Panc1 (cell line): ENCODE measurements around the gene ADAR.

ENCODE experiments used
- POLR2AphosphoS5 ChIP-seq: IDR thresholded peaks from 2 replicates; pipeline ENCODE4 v1.6.1; 2012; ENCODE audit warnings: mild to moderate bottlenecking, low read depth, low read length, moderate library complexity
- SIN3A ChIP-seq: IDR thresholded peaks from 2 replicates; pipeline ENCODE4 v1.6.1; 2012; ENCODE audit warnings: low read depth, mild to moderate bottlenecking, low read length, moderate library complexity, borderline replicate concordance; ENCODE audit not compliant: insufficient read depth
- TF ChIP-seq, protein P1 (sequence below): fragments of 450-650 bp; IDR thresholded peaks from 2 replicates; pipeline ENCODE4 v1.5.1; 2017; ENCODE audit warnings: mild to moderate bottlenecking
- TF ChIP-seq, protein P2 (sequence below), 2 experiments: IDR thresholded peaks; 2 replicates each; pipeline ENCODE4 v1.6.1; 2011 to 2012; ENCODE audit warnings: low read depth in 2 of 2, control low read depth in 1 of 2, low read length in 1 of 2, mild to moderate bottlenecking in 1 of 2, moderate library complexity in 1 of 2; ENCODE audit not compliant: insufficient read depth in 1 of 2

DNA sequence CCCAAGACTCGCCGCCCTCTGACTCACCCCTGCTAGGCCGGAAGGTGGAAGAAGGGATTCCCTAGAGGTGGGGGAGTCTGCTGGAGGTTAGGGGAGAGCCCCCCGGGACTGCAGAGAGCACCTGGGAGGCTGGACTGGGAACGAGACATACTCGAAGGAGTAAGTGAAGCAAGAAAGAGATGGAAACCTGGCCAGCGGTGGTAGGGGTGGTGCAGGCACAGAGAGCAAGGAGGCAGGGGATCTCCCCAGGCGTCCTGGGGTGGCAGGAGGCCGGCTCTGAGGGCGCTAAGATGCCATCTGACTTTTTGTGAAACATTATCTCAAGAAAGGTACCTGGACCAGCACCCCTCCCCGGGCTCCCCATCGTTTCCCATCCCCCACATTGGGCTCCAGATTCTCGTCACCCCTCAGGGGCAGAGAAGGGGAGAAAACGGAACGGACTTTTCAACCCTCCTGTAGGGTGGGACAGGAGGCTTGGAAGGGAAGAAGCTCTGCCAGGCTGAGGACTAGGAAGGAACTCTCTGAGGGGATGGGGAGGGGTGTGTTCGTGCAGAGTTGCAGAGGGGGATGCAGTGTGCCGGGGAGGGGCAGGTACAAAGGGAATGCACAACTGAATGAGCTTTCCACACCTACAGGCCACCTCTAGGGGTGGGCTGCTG is 39.7 kb downstream of the ADAR start:
- TF ChIP-seq, protein P1, sequence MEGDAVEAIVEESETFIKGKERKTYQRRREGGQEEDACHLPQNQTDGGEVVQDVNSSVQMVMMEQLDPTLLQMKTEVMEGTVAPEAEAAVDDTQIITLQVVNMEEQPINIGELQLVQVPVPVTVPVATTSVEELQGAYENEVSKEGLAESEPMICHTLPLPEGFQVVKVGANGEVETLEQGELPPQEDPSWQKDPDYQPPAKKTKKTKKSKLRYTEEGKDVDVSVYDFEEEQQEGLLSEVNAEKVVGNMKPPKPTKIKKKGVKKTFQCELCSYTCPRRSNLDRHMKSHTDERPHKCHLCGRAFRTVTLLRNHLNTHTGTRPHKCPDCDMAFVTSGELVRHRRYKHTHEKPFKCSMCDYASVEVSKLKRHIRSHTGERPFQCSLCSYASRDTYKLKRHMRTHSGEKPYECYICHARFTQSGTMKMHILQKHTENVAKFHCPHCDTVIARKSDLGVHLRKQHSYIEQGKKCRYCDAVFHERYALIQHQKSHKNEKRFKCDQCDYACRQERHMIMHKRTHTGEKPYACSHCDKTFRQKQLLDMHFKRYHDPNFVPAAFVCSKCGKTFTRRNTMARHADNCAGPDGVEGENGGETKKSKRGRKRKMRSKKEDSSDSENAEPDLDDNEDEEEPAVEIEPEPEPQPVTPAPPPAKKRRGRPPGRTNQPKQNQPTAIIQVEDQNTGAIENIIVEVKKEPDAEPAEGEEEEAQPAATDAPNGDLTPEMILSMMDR: no peak
- TF ChIP-seq, protein P2, sequence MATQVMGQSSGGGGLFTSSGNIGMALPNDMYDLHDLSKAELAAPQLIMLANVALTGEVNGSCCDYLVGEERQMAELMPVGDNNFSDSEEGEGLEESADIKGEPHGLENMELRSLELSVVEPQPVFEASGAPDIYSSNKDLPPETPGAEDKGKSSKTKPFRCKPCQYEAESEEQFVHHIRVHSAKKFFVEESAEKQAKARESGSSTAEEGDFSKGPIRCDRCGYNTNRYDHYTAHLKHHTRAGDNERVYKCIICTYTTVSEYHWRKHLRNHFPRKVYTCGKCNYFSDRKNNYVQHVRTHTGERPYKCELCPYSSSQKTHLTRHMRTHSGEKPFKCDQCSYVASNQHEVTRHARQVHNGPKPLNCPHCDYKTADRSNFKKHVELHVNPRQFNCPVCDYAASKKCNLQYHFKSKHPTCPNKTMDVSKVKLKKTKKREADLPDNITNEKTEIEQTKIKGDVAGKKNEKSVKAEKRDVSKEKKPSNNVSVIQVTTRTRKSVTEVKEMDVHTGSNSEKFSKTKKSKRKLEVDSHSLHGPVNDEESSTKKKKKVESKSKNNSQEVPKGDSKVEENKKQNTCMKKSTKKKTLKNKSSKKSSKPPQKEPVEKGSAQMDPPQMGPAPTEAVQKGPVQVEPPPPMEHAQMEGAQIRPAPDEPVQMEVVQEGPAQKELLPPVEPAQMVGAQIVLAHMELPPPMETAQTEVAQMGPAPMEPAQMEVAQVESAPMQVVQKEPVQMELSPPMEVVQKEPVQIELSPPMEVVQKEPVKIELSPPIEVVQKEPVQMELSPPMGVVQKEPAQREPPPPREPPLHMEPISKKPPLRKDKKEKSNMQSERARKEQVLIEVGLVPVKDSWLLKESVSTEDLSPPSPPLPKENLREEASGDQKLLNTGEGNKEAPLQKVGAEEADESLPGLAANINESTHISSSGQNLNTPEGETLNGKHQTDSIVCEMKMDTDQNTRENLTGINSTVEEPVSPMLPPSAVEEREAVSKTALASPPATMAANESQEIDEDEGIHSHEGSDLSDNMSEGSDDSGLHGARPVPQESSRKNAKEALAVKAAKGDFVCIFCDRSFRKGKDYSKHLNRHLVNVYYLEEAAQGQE (IDR thresholded peaks at IDR 0.05; ENCODE audit: insufficient read depth in 1 of 2, low read depth in 2 of 2, low read length in 1 of 2): no peak; a peak in 1 of 4 replicates
- no peak for TF ChIP-seq POLR2AphosphoS5
- no peak for TF ChIP-seq SIN3A
